ENCODE measurements around the gene ZC3H7A. TPM values are rescaled to one million over a fixed set of nuclear protein-coding genes. Genes with fewer than 3 reads are reported as not detected.

Gene ZC3H7A
- total and polyA plus RNA-seq, 2 of the 4 experiments (the other 2 are of a cell fraction), result 22.2 to 53.9 TPM

- DNase-seq (no peak), ATAC-seq (ENCODE audit: low read depth) (no peak)
- BruUV-seq (replicated peaks), result no TSS peak
- peaks cover 51% of the 10 kb centered on the region for H3K36me3 ChIP-seq (ENCODE audit: control insufficient read depth, insufficient read depth, low read length)
- H3K4me3 ChIP-seq (ENCODE audit: insufficient read depth, low read depth, low read length), result no peak overlapping the region
- no peaks in the 10 kb centered on the region for H3K9me3 ChIP-seq (ENCODE audit: control insufficient read depth, insufficient read depth, low read length)
- H3K18ac ChIP-seq (ENCODE audit: low read depth, low read length), result no peak overlapping the region
- H2BK120ac ChIP-seq (ENCODE audit: low read depth, low read length), result no peak overlapping the region
- H4K8ac ChIP-seq (ENCODE audit: low read depth in 2 of 2, low read length in 2 of 2), result no peak overlapping the region
- no peak overlapping the region for H3K9ac ChIP-seq (ENCODE audit: low read depth, low read length)
- peaks cover 2% of the 10 kb centered on the region; the same call in 1 of the 2 replicates for H3K9me1 ChIP-seq (ENCODE audit: insufficient read depth, low read length)
- no peak overlapping the region for H2BK5ac ChIP-seq (ENCODE audit: low read depth, low read length, poor library complexity, severe bottlenecking)
- no peak overlapping the region for H3K27ac ChIP-seq (ENCODE audit: insufficient read depth, low read length)
- H3K4me2 ChIP-seq (ENCODE audit: low read depth, low read length), result no peak overlapping the region
- no peak overlapping the region for H2AK5ac ChIP-seq (ENCODE audit: low read depth, low read length)
- no CpG with 5 or more reads among the region's 4 CpGs for WGBS, 2 experiments (ENCODE audit: extremely low coverage in 2 of 2, insufficient read length in 1 of 2)
- POLR2A ChIA-PET (ENCODE audit: unreplicated experiment), result no interaction called here
- CTCF ChIA-PET, result interaction anchor here (0.6 kb wide), 1 partner anchor 51 kb away, joined by 4 read pairs; no protein-coding TSS in a partner anchor
- H2AK9ac ChIP-seq (replicated peaks; ENCODE audit: low read depth, low read length, poor library complexity), result no peak overlapping the region
- no peak for TF ChIP-seq POLR2A (IDR thresholded peaks at IDR 0.05; ENCODE audit: low read depth, low read length)
- TF ChIP-seq CEBPB (IDR thresholded peaks at IDR 0.05; ENCODE audit: low read depth, low read length), result peak; percentile 93
- intact Hi-C loops (cut with micrococcal nuclease), result no loop called here
- in situ Hi-C loops (cut with MboI; ENCODE audit: low sequenced_read_pairs), result no loop called here
- dilution Hi-C loops (cut with HindIII; ENCODE audit: low sequenced_read_pairs, unreplicated experiment), result no loop called here
- no peak overlapping the region for H3K14ac ChIP-seq (replicated peaks; ENCODE audit: low read depth, low read length)
- H3K4ac ChIP-seq (ENCODE audit: low read depth, low read length), result no peak overlapping the region
- no peaks in the 10 kb centered on the region for H3K27me3 ChIP-seq (ENCODE audit: control insufficient read depth, insufficient read depth, low read length)
- no peak overlapping the region for H2BK20ac ChIP-seq (ENCODE audit: low read depth, low read length)
- no peak overlapping the region for H3K23ac ChIP-seq (ENCODE audit: low read depth, low read length)
- H3K56ac ChIP-seq (ENCODE audit: extremely low read depth, insufficient read depth, low read length), result no peak overlapping the region
- no peak overlapping the region for H4K5ac ChIP-seq (ENCODE audit: low read depth, low read length)
- no peak overlapping the region for H4K91ac ChIP-seq (ENCODE audit: insufficient read depth, low read depth, low read length)
- peaks cover 4% of the 10 kb centered on the region for H3K4me1 ChIP-seq (ENCODE audit: control insufficient read depth, insufficient read depth, low read length)
- no peak overlapping the region for H2BK15ac ChIP-seq (ENCODE audit: low read depth, low read length)
- H4K20me1 ChIP-seq (ENCODE audit: insufficient read depth, low read length), result peaks cover 6% of the 10 kb centered on the region; the same call in 1 of the 2 replicates
- H3K79me1 ChIP-seq (ENCODE audit: low read depth in 1 of 2, low read length in 2 of 2), result peaks cover 13 to 45% of the 10 kb centered on the region in 2 experiments; a peak in 3 of 4 replicates
- H2AFZ ChIP-seq (replicated peaks; ENCODE audit: low read length, poor library complexity), result no peak overlapping the region
Observed at GRCh38 chr16:11762431-11762830, 34.6 kb downstream of the ZC3H7A start.

All from IMR-90 (cell line).